ENCODE data around the gene MIDN.
A peak's percentile ranks its signal among the peaks of the same experiment; 100 is the strongest.

MIDN gene

DNA sequence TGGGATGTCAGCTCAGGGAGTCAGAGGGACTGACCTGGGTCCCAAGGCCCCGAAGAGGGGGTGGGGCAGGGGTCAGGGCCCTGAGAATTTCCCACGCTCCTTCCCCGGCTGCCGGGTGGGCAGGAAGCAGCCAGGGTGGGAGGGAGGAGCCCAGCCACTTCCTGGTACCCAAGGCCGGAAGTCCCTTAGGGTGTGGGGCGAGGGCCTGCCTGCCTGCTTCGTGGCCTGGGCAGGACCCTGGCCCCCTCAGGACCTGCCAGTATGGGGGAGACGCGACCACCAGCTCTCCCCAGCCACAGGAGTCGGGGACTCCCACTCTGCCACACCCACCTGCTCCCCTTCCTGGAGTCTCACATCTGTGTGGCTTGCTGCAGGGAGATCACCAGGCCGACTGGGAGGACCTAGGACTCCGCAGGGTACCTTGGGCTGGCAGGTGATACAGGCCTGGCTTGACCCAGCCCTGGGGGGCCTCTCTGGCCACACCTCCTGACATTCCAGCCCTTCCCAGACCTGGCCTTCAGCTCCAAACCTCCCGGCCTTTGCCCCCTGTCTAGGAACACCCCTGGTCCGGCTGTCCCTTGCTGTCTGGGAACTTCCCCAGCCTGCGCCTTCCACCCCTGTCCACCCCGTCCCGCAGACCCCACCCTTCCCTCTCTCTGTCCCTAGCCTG, 11.0 kb downstream of the MIDN start:
- TF ChIP-seq POLR2A (IDR thresholded peaks at IDR 0.05; ENCODE audit: low read depth, low read length), result peak; percentile 25
- FAIRE-seq (no peak), DNase-seq (ENCODE audit: insufficient read length, low spot score) (peak; percentile 63)

- DNase-seq (ENCODE audit: insufficient read length, low spot score) (no peak), FAIRE-seq (no peak)
- no peak for TF ChIP-seq POLR2A (IDR thresholded peaks at IDR 0.05; ENCODE audit: low read depth, low read length)
These were observed 11.7 kb downstream of the MIDN start for GRCh38 chr19:1259876-1260748.

DNA sequence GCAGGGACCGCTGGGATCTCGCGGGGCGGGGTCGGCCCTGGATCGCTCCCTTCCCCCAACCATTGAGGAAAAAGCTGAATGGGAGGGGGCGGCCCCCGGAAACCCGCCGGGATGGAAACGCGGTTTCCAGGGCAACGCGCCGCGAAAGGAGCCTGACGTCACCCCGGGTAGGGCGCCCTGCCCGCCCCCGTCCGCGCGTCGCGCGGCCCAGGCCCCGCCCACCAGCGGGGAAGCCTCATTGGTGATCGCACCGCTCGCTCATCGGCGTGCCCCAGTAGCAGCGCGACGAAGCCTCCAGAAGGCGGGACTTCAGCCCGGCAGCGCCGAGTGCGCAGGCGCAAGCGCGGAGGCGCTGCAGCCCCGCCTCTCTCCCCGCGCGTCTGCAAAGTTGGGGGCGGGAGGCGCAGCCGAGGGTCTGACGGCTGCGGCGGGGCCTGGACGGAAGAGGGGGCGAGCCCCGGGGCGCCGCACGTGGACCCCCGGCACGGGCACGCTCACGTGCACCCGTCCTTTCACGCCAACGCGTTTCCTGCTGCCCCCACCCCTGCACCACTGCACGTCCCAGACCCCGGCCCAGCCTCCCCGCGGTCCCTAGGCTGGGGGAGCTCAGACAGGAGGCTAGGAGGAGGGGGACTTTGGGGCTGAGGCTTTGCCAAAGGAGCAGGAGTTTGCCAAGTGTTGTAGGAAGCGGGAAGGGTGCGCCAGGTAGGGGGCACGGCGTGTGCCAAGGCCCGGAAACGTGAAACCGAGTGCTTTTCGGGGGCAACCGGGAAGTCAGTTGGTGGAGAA, 12.6 kb downstream of the MIDN start:
- TF ChIP-seq POLR2A (IDR thresholded peaks at IDR 0.05; ENCODE audit: low read depth, low read length), result peak; percentile 14; the same call in 1 of the 2 replicates
- FAIRE-seq (no peak), DNase-seq (ENCODE audit: insufficient read length, low spot score) (peak; percentile 85)

DNA sequence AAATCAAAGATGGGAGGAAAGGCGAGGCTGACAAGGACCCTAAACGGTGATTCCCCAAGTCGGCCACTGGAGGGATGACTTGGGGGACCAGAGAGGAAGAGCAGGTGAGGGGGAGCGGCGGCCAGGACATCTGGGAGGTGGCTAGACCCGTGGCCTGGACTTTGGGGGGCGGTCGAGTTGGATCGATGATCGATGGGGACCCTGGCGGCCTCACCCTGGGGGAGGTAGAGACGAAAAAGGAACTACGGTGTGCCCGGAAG, 13.1 kb downstream of the MIDN start:
- DNase-seq (ENCODE audit: insufficient read length, low spot score), result no peak
- TF ChIP-seq POLR2A (IDR thresholded peaks at IDR 0.05; ENCODE audit: low read depth, low read length), result no peak
- FAIRE-seq, result no peak

GRCh38 chr19:1261798-1262622, 13.6 kb downstream of the MIDN start:
- no peak for DNase-seq (ENCODE audit: insufficient read length, low spot score)
- TF ChIP-seq POLR2A (IDR thresholded peaks at IDR 0.05; ENCODE audit: low read depth, low read length), result no peak
- FAIRE-seq, result no peak

DNA sequence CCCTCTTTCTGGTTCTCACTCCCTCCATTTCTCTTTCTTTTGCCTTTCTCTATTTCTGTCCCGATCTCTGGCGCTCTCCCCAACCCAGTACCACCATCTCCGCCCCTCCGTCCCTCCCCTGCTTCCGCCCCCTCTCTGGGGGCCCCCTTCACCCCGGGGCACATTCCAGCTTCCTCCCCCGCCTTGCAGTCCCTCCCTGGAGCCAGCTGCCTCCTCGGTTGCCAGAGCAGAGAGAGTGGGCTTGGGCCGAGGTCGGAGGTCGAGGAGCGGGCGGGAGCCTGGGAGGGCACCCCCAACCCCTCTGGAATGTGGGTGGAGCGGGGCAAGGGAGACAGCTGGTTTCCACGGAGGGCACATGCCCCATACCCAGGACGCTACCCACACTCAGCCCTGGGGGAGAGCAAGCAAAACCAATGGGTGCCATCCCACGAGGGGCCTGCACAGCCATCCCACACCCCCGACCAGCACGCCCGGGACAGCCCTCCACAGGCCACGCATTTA, 14.3 kb downstream of the MIDN start:
- DNase-seq (ENCODE audit: insufficient read length, low spot score) (no peak), FAIRE-seq (no peak)
- no peak for TF ChIP-seq POLR2A (IDR thresholded peaks at IDR 0.05; ENCODE audit: low read depth, low read length)

DNA sequence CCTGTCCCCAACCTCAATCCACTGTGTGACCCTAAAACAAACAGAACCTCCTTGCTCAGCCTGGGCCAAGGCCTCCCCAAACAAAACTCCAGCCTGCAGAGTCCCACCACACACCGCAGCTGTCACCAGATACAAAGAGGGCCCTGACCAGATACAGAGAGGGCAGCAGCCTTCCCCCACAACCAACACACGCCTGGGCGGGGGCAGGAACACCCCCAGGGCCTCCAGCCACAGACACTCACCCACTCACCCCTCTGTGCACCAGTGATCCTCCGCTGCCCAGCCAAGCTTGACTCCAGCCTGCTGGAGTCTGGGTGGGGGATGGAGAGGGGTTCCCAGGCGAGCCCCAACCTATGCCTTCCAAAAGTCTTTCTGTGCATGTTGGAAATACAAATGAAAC, 14.8 kb downstream of the MIDN start:
- DNase-seq (ENCODE audit: insufficient read length, low spot score) (no peak), FAIRE-seq (no peak)
- no peak for TF ChIP-seq POLR2A (IDR thresholded peaks at IDR 0.05; ENCODE audit: low read depth, low read length)

DNA sequence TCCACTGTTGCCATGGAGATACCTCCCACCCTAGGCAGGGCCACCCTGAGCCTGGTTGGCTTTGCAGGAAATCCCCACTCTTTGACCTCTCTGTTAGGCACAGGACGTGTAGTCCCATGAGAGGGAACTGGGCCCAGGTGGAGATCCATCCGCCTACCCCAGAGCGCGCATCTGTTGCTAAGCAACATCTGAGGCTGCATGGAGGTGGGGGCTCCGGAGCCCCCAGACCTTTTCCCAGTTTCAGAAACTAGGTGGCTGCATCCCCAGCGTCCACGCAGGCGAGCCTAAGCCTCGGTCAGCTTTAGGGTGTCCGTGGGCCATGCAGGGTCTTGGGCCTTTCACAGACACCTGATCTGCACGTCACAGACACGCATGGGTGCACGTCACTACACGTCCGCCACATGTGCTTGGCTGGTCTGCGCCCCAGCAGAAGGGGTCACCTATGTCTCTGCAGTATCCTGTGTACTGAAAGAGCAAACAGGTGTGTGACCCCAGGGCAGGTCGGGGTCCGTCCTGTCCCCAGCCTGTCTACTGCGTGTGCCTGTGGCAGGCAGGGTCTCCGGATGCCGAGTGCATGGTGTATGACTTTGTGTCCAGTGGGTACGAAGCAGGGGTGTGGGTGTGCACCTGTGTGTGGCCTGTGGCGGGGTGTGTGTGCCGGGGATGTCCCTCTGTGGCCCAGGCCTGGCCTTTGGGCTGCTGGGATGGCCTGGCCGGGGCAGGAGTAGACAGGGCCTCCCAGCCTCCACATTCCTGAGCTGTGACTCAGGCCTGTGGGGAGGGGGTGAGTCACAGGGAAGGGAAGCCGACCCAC, 16.6 kb downstream of the MIDN start:
- FAIRE-seq, result no peak
- peak; percentile 95 for DNase-seq (ENCODE audit: insufficient read length, low spot score)
- no peak for TF ChIP-seq POLR2A (IDR thresholded peaks at IDR 0.05; ENCODE audit: low read depth, low read length)

- no peak for FAIRE-seq
- TF ChIP-seq POLR2A (IDR thresholded peaks at IDR 0.05; ENCODE audit: low read depth, low read length), result no peak
- DNase-seq (ENCODE audit: insufficient read length, low spot score), result no peak
These were observed 17.3 kb downstream of the MIDN start for GRCh38 chr19:1265615-1266128.

DNA sequence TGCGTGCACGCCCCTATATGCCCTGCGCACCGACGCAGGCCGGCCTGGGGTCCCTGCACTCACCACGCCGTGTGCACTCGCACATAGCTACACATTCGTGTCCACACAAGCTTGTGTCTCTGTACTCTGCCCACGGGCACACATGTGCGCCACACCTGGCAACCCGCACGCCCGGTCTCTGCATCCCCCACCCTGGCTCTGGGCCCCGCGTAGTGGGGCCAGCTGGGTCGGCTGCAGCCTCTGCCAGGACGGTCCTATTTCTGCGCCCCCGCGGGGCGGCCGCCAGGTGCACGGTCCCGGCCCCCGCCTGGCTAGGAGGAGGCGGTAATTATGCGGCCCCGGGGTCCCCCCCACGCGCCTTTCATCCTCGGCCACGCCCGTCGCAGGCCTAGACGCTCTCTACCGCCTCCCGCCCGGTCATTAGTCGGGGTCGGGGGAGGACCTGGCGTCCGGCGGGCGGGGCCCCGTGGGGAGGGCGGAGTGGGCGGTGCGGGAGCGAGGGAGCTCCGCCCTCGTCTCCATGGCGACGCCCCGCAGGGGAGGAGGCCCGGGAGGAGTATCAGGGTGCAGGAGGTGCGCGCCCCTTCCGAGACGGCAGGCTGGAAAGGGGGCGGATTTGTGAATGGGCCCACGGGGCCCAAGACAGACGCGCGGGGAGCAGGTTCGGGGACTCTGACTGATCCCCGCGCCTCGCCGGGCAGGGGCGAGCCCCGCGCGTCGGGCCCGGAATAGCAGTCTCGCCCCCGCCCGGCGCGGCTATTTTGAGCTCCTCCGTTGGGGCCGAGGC, 17.9 kb downstream of the MIDN start:
- FAIRE-seq (no peak), DNase-seq (ENCODE audit: insufficient read length, low spot score) (peak; percentile 87)
- 0 out of 2 replicates have a peak, but pooled peaks have one; percentile 12 for TF ChIP-seq POLR2A (IDR thresholded peaks at IDR 0.05; ENCODE audit: low read depth, low read length)

DNA sequence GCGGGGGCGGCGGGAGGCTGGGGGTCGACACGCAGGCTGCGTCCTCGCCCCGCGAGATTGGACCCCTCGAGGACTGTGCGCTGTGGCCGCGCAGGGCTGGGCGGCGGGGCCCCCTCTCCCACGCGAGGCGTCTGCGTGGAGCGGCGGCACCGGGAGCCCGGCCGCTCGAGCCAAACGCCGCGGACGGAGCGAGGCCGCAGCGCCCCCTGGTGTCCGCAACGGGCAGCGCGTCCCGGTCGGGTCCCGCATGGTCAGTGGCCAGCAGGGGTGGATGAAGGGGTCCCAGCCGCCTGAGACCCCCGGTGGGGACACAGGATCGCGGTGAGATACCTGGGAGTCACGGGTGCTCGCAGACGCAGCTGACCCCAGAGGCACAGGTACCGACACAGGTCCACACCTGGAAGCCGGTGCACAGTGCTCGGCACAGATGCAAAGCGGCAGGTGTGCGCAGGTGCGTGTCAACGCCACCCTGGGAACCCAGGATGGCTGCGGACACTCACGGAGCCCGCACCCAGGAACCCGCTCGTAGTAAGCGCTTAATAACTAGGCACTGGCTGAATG, 18.6 kb downstream of the MIDN start:
- DNase-seq (ENCODE audit: insufficient read length, low spot score) (no peak), FAIRE-seq (no peak)
- TF ChIP-seq POLR2A (IDR thresholded peaks at IDR 0.05; ENCODE audit: low read depth, low read length), result peak; percentile 3; the same call in 1 of the 2 replicates
